CD4-positive, alpha-beta T cell treated with Interleukin-1 beta for 1 hour (primary cell): ENCODE data around the gene FOXE3.
A peak's percentile ranks its signal among the peaks of the same experiment; 100 is the strongest.

Source experiments
- DNase-seq, 2 donors: peaks; one replicate each; pipeline ENCODE4 v3.0.0-alpha.2; 2020 to 2022

Gene FOXE3

DNA sequence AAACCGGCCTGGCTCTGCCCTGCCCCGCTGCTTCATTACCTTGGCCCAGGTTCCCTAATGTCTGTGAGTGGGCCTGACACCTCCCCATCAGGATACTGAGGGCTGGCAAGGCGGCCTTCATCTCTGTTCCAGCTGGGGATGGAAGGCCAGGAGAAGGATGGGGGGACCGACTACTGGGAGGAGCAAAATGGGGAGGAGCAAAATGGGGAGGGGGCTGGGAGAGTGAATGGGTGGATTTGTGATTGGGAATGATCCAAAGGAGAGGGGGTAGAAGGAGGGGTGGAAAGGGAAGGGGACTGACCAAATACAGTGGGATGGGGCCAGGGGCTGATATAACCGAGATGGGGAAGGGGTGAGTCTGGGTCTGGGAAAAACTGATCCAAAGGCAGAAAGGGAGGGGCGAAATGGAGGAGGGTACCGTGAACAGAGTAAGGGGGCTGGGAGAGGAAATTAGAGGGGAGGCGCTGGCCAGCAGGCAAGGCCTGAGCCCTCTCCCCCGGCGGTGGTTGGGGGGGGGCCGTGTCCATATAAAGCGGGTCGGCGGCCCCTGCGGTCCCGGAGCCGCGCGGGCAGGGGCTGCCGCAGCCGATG lies at the start of gene FOXE3:
TSS of gene FOXE3 (plus strand) at position 558 of the 591 bp plus-strand sequence. CDS start at position 589, 31 bp downstream.
- no peak for DNase-seq

DNA sequence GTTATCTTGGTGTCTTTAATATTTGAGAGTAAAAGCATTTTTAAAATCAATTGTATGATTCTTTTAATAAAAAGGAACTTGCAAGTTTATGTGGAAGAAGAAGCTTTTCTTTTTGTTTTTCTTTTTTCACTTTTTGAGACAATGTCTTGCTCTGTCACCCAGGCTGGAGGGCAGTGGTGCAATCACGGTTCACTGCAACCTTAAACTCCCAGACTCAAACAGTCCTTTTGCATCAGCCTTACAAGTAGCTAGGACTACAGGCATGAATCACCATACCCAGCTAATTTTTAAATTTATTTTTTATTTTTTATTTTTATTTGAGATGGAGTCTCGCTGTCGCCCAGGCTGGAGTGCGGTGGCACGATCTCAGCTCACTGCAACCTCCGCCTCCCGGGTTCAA lies 48.4 kb upstream of the FOXE3 start:
- no peak for DNase-seq

DNA sequence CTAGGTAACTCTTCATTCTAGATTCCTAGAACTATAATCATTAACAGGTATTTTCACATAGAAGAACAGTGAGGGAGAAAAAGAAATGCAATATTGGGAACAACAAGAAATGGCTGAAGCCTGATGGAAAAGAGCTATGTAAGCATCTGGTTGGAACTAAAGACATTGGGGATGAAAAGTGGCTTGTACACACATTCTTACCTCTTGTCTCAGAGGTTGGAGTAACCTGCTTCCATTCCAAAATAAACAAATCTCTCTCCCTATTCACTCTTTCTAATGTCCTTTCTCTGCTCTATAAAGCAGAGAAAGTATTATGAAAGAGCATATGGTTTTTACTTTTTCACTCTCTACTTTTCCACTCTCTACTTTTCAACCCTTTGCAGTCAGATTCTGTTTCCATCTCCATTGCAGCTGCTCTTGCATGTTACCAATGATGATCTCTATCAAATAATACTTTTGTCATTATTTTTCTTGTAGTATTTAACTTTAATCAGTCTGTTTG lies 45.0 kb upstream of the FOXE3 start:
- no peak for DNase-seq

DNA sequence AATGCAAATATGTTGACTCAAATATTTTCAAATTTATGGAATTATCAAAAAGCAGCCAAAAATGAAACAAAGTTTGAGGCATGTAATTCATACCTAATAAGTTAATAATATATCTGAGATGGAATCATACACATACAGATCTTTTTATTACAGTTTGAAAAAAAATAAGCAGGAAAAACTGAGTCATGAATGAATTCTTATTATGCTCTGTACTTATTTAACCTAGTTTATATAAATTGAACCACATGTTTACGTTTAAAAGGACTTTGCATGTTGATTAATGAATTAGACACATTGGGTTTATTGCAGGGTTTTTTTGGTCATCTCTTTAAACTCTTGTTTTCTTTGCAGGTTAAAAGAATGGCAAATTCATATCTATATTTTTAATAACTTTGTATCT lies 41.6 kb upstream of the FOXE3 start:
- DNase-seq, result no peak

- DNase-seq, result no peak
These were observed 37.9 kb upstream of the FOXE3 start for GRCh38 chr1:47378147-47378546.

- no peak for DNase-seq
These were observed 35.4 kb upstream of the FOXE3 start for GRCh38 chr1:47380699-47381098.

- no peak for DNase-seq
These were observed 33.6 kb upstream of the FOXE3 start for GRCh38 chr1:47382399-47382983.

DNA sequence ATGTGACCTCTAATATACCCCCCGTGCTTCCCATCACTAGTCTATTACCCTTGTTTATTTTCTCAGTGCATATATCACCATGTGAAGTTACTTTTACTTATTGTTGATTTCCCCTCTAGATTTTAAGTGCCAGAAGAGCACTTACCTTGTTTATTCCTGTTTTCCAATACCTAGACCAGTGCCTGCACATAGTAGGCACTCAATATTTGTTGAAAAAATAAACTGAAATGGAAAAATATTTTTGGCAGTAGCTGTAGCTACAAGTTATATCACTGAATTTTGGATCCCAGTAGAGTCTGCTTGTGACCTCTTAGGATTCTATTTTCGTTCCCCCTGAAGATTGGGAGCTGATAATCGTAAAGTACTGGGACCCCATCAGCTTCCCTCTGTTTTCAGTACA lies 32.0 kb upstream of the FOXE3 start:
- no peak for DNase-seq

GRCh38 chr1:47385020-47385419 lies 31.1 kb upstream of the FOXE3 start:
- no peak for DNase-seq

DNA sequence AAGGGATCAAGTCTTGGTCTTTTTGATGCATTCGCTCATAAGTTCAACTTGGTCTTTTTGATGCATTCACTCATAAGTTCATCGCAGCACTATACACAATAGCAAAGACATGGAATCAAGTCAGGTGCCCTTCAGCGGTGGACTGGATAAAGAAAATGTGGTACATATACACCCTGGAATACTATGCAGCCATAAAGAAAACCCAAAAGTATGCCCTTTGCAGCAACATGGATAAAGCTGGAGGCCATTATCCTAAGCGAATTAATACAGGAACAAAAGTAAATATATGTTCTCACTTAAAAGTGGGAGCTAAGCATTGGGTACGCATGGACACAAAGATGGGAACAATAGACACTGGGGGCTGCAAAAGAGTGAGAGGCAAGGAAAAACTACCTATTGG lies 29.8 kb upstream of the FOXE3 start:
- no peak for DNase-seq

DNA sequence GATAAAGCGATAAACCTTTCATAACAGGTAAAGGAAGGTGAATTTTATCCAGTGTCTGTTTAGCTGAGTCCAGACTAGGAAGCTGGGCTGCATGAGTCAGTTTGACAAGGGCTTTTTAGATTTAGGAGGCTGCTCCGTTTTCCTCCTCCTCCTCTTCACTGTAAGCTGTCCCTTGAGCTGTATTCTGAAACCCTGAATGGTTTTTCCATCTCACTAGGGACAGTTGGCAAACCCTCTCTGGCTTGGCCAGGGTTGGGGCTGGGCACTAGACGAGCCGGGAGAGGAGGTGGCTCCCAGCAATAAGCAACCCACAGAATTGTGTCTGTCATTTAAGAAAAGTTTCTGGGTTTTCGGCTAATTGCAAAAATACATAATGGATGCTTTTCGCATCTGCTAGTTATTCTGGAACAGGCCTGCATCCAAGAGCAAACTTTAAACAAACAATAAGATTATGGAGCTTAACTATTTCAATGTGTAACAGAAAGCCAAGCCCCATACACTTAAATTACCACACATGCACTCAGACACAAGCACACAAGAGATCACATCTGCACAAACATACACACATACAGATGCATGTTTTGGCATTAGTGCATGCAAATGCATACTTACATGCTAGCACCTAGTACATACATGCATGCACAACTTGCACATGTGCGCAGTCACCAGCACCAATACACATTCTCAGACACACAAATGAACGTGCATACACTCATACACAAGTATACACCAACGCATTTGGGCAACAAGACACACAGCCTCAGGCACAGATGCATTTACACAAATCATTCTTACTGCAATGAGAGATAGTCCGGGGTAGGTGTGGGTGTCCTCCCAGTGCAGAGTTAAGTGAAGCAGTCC lies 27.8 kb upstream of the FOXE3 start:
- DNase-seq, result no peak

DNA sequence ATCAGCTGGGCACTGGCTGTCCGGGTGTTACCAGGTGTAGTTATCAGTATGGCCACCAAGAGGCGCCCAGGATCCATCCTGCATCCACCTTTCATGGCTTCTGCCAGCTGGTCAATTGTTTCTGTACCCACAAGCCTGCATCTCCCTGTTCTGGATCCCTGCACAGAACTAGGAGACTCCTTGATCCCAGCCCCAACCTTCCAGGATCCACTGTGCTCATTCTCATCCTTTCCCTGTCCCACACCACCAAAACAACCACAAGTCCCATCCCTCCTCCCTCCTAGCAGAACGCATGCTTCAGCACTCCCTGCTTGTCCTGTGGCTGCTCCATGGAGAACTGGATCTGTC lies 27.2 kb upstream of the FOXE3 start:
- DNase-seq, result peak; percentile 4 to 16

GRCh38 chr1:47389731-47390130 lies 26.4 kb upstream of the FOXE3 start:
- no peak for DNase-seq

- no peak for DNase-seq
These were observed 25.2 kb upstream of the FOXE3 start for GRCh38 chr1:47390843-47391242.

DNA sequence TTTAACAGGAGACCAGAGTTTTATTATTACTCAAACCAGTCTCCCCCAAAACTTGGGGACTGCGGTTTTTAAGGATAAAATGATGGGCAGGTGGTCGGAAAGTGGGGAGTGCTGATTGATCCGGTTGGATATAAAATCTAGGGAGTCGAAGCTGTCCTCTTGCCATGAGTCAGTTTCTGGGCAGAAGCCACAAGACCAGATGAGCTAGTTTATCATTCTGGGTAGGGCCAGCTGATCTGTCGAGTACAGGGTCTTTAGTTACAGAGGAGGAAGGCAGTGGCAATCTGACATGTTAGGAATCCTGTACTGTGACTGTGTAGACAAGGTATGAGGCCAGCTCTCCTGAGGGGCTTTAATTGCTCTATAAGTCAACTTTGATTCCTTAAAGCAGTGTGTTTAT lies 22.9 kb upstream of the FOXE3 start:
- DNase-seq, result no peak

GRCh38 chr1:47395433-47395832 lies 20.7 kb upstream of the FOXE3 start:
- no peak for DNase-seq

- DNase-seq, result no peak
These were observed 19.4 kb upstream of the FOXE3 start for GRCh38 chr1:47396671-47397196.

DNA sequence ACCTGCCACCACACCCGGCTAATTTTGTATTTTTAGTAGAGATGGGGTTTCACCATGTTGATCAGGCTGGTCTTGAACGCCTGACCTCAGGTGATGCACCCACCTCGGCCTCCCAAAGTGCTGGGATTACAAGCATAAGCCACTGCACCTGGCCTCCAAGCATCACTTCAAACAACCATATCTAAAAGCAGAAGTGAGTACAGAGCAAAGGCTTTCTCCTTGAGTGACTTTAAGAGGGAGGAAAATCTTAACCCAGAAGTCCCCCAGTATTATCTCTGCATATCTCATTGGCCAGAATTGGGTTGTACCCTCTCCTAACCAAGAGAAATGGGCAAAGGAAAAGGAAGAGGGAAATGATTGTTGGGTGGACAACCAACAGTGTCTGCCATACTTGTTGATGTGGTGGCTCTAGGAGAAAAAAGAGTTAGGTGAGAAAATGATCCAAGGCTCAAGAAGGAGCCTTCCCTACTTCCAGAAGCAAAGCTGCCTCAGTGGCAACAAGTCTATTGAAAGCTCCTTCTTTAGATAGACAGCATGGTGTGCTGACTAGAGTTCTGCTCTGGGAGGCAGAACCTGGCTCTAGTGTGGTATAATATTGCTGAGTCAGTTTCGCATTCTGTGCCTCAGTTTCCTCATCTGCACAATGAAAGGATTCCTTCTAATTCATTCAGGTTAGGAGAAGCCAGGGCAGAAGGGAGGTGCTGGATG lies 16.8 kb upstream of the FOXE3 start:
- DNase-seq, result no peak

- no peak for DNase-seq
These were observed 16.3 kb upstream of the FOXE3 start for GRCh38 chr1:47399846-47400155.

GRCh38 chr1:47401761-47402160 lies 14.3 kb upstream of the FOXE3 start:
- DNase-seq, result no peak

DNA sequence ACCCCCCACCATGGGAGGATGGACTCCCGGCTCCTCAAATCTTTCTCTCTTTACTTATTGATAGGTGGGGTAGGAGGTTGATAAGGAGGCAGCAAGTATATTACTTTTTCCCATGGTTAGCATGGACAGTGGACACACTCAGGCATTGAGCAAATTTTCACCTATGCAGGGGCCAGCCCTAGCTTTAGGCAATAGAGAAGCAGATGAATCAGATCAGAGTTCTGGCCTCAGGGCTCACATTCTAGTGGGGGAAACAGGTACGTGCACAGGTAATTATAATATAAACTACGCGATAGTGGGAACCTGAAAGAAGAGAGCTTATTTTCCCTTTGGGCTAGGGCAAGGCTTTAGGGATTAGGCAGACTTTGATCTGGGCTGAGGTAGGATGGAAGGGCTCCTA lies 13.5 kb upstream of the FOXE3 start:
- no peak for DNase-seq

- no peak for DNase-seq
These were observed 12.7 kb upstream of the FOXE3 start for GRCh38 chr1:47403321-47403910.

DNA sequence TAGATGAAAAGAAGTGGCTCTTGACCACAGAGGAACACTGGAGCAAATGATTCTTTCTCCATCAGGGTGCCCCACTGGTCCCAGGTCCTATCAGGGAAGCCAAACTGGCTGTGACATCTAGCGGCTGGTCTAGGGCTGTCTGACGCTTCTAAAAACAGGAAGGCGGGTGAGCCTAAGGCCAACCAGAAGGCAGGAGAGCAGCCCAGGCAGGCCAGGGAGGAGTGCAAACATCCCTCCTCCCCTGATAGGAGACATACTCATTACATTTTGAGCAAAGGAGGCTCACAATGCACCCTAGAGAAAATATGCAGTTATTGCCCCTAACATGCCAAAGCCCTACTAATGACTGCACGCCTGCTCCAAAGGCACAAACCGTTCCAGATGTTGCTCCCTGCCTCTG lies 10.4 kb upstream of the FOXE3 start:
- no peak for DNase-seq
